GM12892 (cell line): Measurements from ENCODE around the gene SLCO4A1.

ENCODE experiments used
- POLR2A ChIP-seq: IDR thresholded peaks from 2 replicates; pipeline ENCODE4 v1.6.1; 2011; ENCODE audit warnings: low read depth, low read length, control low read depth
- POLR2AphosphoS5 ChIP-seq: IDR thresholded peaks from 2 replicates; pipeline ENCODE4 v1.6.1; 2011; ENCODE audit warnings: low read depth, low read length, control low read depth

DNA sequence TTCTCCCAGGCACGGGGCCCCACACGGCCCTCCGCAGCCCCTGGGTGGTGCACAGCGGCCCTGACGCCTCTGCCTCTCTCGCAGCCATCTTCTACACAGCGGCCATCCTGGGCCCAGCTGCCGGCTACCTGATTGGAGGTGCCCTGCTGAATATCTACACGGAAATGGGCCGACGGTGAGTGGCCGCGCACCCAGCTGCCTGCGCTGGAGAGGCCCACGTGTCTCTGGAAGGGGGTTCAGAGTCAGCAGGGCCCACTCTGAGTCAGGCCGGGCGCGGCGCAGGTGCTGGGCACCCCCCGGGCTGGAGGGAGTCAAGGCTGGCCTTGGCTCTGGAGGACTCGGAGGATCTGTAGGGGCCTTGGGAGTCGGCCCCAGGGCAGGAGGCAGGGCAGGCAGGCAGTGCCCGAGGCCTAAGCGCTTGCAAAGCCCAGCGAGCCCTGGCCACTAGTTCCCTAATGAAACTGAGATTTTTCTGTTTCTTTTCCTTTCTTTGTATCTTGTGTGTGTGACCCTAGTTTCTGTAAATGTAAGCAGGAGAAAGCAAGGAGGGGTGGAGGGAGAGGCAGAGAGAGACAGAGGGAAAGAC is 16.4 kb downstream of the SLCO4A1 start:
- no peak for TF ChIP-seq POLR2A
- TF ChIP-seq POLR2AphosphoS5 = no peak
